HepG2 (cell line): ENCODE data around the gene GTF2A1. TPM values are rescaled to one million over a fixed set of nuclear protein-coding genes. Genes with fewer than 3 reads are reported as not detected.

Experiments used
- ATAC-seq: fragments of 200-7000 bp; cut with Tn5 transposase; 3 replicates; pipeline ENCODE4 v1.9.1; 2020; ENCODE audit warnings: mild to moderate bottlenecking, moderate library complexity
- BruUV-seq: library from RNA; stranded (reverse); fragments of 400-500 nt; replicated peaks from 2 replicates; lab custom pipeline; 2021; lab: Mats Ljungman, UMichigan
- CTCF ChIA-PET: fragments of 300-600 bp; formaldehyde crosslinking; extraction: SDS; loops from one replicate; lab custom pipeline; 2021; ENCODE audit warnings: low total read pairs, inconsistent platforms, low intra/inter-chr PET ratio; lab: Yijun Ruan, JAX
- POLR2A ChIA-PET: fragments of 350-600 bp; sonication (Branson Sonifier 250); formaldehyde crosslinking; loops from one replicate; lab custom pipeline; 2020; ENCODE audit warnings: antibody characterized with exemption, inconsistent platforms; lab: Yijun Ruan, JAX
- DNase-seq: peaks from one replicate; pipeline ENCODE4 v3.0.0-alpha.2; 2015; ENCODE audit warnings: low spot score
- FAIRE-seq: peaks from 3 replicates; lab custom pipeline; 2011; peaks lifted over from hg19 to GRCh38; lab: Jason Lieb, UNC
- H2AFZ ChIP-seq: one replicate; pipeline ENCODE4 v1.6.1; 2011; ENCODE audit warnings: low read length, inconsistent platforms
- H3K27ac ChIP-seq: fragments of 300-600 bp; 3 replicates; pipeline ENCODE4 v1.8.0; 2011; ENCODE audit warnings: mixed run types, mild to moderate bottlenecking, mixed read lengths, low read length, inconsistent platforms; ENCODE audit not compliant: insufficient read depth; ENCODE audit errors: extremely low read length
- H3K27me3 ChIP-seq, 2 experiments: fragments of 200-600 bp in 1 of 2; 2 replicates in 1 of 2; 3 replicates in 1 of 2; pipeline versions ENCODE4 v1.6.0 to v1.8.0; 2011; ENCODE audit warnings: low read length in 2 of 2, mild to moderate bottlenecking in 2 of 2, moderate library complexity in 2 of 2, inconsistent platforms in 1 of 2; ENCODE audit not compliant: insufficient read depth in 2 of 2, control insufficient read depth in 1 of 2
- H3K36me3 ChIP-seq, 2 experiments: fragments of 200-600 bp in 1 of 2; replicated peaks in 1 of 2; 2 replicates in 1 of 2; 3 replicates in 1 of 2; pipeline versions ENCODE4 v1.5.1 to v1.8.0; 2011; ENCODE audit warnings: low read length in 2 of 2, inconsistent platforms in 1 of 2; ENCODE audit not compliant: insufficient read depth in 2 of 2, control insufficient read depth in 1 of 2
- H3K4me1 ChIP-seq: 2 replicates; pipeline ENCODE4 v1.5.1; 2012; ENCODE audit warnings: low read length, inconsistent platforms; ENCODE audit not compliant: insufficient read depth
- H3K4me2 ChIP-seq: 2 replicates; pipeline ENCODE4 v1.6.0; 2011; ENCODE audit warnings: low read depth, low read length, inconsistent platforms
- H3K4me3 ChIP-seq, 3 experiments: fragments of 200-600 bp in 1 of 3; sonication (generic), shearing (Covaris generic) in 1 of 3; replicated peaks in 1 of 3; 2 replicates each; pipeline ENCODE4 v1.5.1; 2011 to 2016; ENCODE audit warnings: low read length in 3 of 3, inconsistent platforms in 2 of 3, low read depth in 2 of 3, mild to moderate bottlenecking in 2 of 3, control low read depth in 1 of 3, mixed read lengths in 1 of 3; ENCODE audit not compliant: insufficient read depth in 1 of 3
- H3K79me2 ChIP-seq: one replicate; pipeline ENCODE4 v1.6.1; 2011; ENCODE audit warnings: low read length, inconsistent platforms; ENCODE audit not compliant: insufficient read depth
- H3K9ac ChIP-seq: 2 replicates; pipeline ENCODE4 v1.6.0; 2011; ENCODE audit warnings: mild to moderate bottlenecking, low read depth, low read length, inconsistent platforms; ENCODE audit not compliant: insufficient read depth
- H3K9me3 ChIP-seq: 2 replicates; pipeline ENCODE4 v1.5.1; 2012; ENCODE audit warnings: mild to moderate bottlenecking, low read length
- H4K20me1 ChIP-seq: 2 replicates; pipeline ENCODE4 v1.6.0; 2011; ENCODE audit warnings: inconsistent platforms, mild to moderate bottlenecking, low read length, moderate library complexity; ENCODE audit not compliant: insufficient read depth
- AHDC1 ChIP-seq: sonication (generic); formaldehyde crosslinking; IDR thresholded peaks from 2 replicates; pipeline ENCODE4 v1.5.1; 2020; ENCODE audit warnings: mild to moderate bottlenecking, missing genetic modification reagents, borderline replicate concordance
- BCL3 ChIP-seq: sonication (generic); formaldehyde crosslinking; IDR thresholded peaks from 2 replicates; pipeline ENCODE4 v1.5.1; 2020; ENCODE audit warnings: mild to moderate bottlenecking, missing genetic modification reagents, moderate library complexity
- CBFB ChIP-seq: sonication (generic); formaldehyde crosslinking; IDR thresholded peaks from 2 replicates; pipeline ENCODE4 v1.4.0; 2020; ENCODE audit warnings: missing genetic modification reagents
- EEA1 ChIP-seq: sonication (generic); formaldehyde crosslinking; IDR thresholded peaks from 2 replicates; pipeline ENCODE4 v1.5.1; 2020; ENCODE audit warnings: mild to moderate bottlenecking, missing genetic modification reagents, borderline replicate concordance
- HOXA5 ChIP-seq: sonication (generic); formaldehyde crosslinking; IDR thresholded peaks from 2 replicates; pipeline ENCODE4 v1.4.0; 2020; ENCODE audit warnings: missing genetic modification reagents
- SIX4 ChIP-seq: sonication (generic); formaldehyde crosslinking; IDR thresholded peaks from 2 replicates; pipeline ENCODE4 v1.4.0; 2020; ENCODE audit warnings: missing genetic modification reagents
- THAP9 ChIP-seq: sonication (generic); formaldehyde crosslinking; IDR thresholded peaks from 2 replicates; pipeline ENCODE4; 2020; ENCODE audit warnings: missing genetic modification reagents, mild to moderate bottlenecking, borderline replicate concordance
- ZBTB14 ChIP-seq: sonication (generic); formaldehyde crosslinking; IDR thresholded peaks from 2 replicates; pipeline ENCODE4 v1.4.0; 2020; ENCODE audit warnings: missing genetic modification reagents
- ZNF138 ChIP-seq: sonication (generic); formaldehyde crosslinking; IDR thresholded peaks from 2 replicates; pipeline ENCODE4 v1.5.0; 2020; ENCODE audit warnings: mild to moderate bottlenecking, low read depth, missing genetic modification reagents
- ZNF350 ChIP-seq: sonication (generic); formaldehyde crosslinking; IDR thresholded peaks from 2 replicates; pipeline ENCODE4 v1.4.0; 2020; ENCODE audit warnings: mild to moderate bottlenecking, low read depth, missing genetic modification reagents, borderline replicate concordance
- ZNF432 ChIP-seq: sonication (generic); formaldehyde crosslinking; IDR thresholded peaks from 2 replicates; pipeline ENCODE4 v1.5.0; 2020; ENCODE audit warnings: missing genetic modification reagents, mild to moderate bottlenecking, borderline replicate concordance
- ZNF496 ChIP-seq: sonication (generic); formaldehyde crosslinking; IDR thresholded peaks from 2 replicates; pipeline ENCODE4 v1.8.1; 2023; ENCODE audit warnings: mild to moderate bottlenecking, moderate library complexity, missing genetic modification reagents; ENCODE audit not compliant: insufficient replicate concordance
- ZNF850 ChIP-seq: sonication (generic); formaldehyde crosslinking; conservative IDR thresholded peaks from 2 replicates; pipeline ENCODE4 v1.9.0; 2021; ENCODE audit warnings: mild to moderate bottlenecking, missing genetic modification reagents
- ZSCAN25 ChIP-seq: sonication (generic); formaldehyde crosslinking; IDR thresholded peaks from 2 replicates; pipeline ENCODE4 v1.8.0; 2022; ENCODE audit warnings: mild to moderate bottlenecking, missing genetic modification reagents
- WGBS: methylation state at CpG from one replicate; pipeline ENCODE4 v1.1.6; 2017; ENCODE audit warnings: low lambda C conversion rate; 5-methylcytosine and 5-hydroxymethylcytosine counted together
- in situ Hi-C: cut with HindIII; loops from 2 replicates; pipeline ENCODE4 v1.10.0; 2017; ENCODE audit warnings: low pct_unique_long_range_greater_than_20kb; ENCODE audit not compliant: extremely low pct_ligation_motif_present
- intact Hi-C: fragments of 100-400 bp; cut with micrococcal nuclease; formaldehyde crosslinking; loops from one replicate; pipeline ENCODE4 v1.10.0; 2022; ENCODE audit not compliant: unreplicated experiment
- polyA plus RNA-seq, 8 experiments: library from polyadenylated mRNA; depleted of rRNA in 3 of 8; stranded (reverse) in 7 of 8; unstranded in 1 of 8; fragments of >200 nt; fragmentation: Illumina TruSeq in 4 of 8; extraction: Trizol in 4 of 8; gene quantifications; 2 replicates each; pipeline versions ENCODE4 v1.2.1 to v1.2.3, GENCODE V29; 2011 to 2016; ENCODE audit warnings: low read depth in 4 of 8, missing spikeins in 1 of 8, mixed read lengths in 1 of 8; ENCODE audit not compliant: insufficient read depth in 1 of 8
- total RNA-seq, 5 experiments: library from RNA; depleted of rRNA; stranded (reverse); fragments of >200 nt; fragmentation: Illumina TruSeq; extraction: Trizol; gene quantifications; 2 replicates each; pipeline ENCODE4 v1.2.3, GENCODE V29; 2016; ENCODE audit warnings: low read depth in 1 of 5

Gene GTF2A1
- total and polyA plus RNA-seq, 2 of the 13 experiments (the other 11 are each of a cell fraction or from before 2014, with no cell fraction given), result 14.9 to 17.5 TPM

- CTCF ChIA-PET, result no interaction called here
- FAIRE-seq, result no peak
- TF ChIP-seq HOXA5 (CRISPR knock-in tag) (no peak), BCL3 (no peak), ZNF138 (CRISPR knock-in tag) (no peak), SIX4 (CRISPR knock-in tag) (no peak), ZNF350 (no peak), AHDC1 (CRISPR knock-in tag) (no peak), ZNF496 (no peak), ZNF432 (no peak), ZNF850 (CRISPR knock-in tag) (no peak), CBFB (CRISPR knock-in tag) (no peak), ZBTB14 (no peak), EEA1 (no peak), THAP9 (no peak), ZSCAN25 (CRISPR knock-in tag) (no peak)
Observed at GRCh38 chr14:81132468-81132867, 88.3 kb downstream of the GTF2A1 start.

More at GRCh38 chr14:81132468-81132867, 88.3 kb downstream of the GTF2A1 start:
- Histone ChIP-seq H3K4me1 (no peaks in the 10 kb centered on the region), H2AFZ (no peak overlapping the region), H4K20me1 (no peaks in the 10 kb centered on the region), H3K27me3 (no peaks in the 10 kb centered on the region), H3K79me2 (no peaks in the 10 kb centered on the region), H3K4me2 (no peak overlapping the region), H3K36me3 (no peaks in the 10 kb centered on the region), H3K27ac (no peak overlapping the region), H3K9ac (no peak overlapping the region), H3K9me3 (no peaks in the 10 kb centered on the region), H3K4me3 (no peak overlapping the region)
- intact Hi-C loops (no loop called here), in situ Hi-C loops (no loop called here)
- no peak for ATAC-seq
- DNase-seq, result no peak
- POLR2A ChIA-PET, result no interaction called here
- no TSS peak for BruUV-seq
- 23% methylated on average over 3 of the region's 3 CpGs for WGBS
